MM.1S (cell line): Measurements from ENCODE around the gene ADK.

Experiments
- DNase-seq: peaks from one replicate; pipeline ENCODE4 v3.0.0-alpha.2; 2015
- H2AFZ ChIP-seq: fragments of 300-600 bp; sonication (generic); 2 replicates; pipeline ENCODE4 v1.6.0; 2016; ENCODE audit warnings: antibody characterized with exemption, low read length
- H3F3A ChIP-seq: fragments of 300-600 bp; sonication (generic); 2 replicates; pipeline ENCODE4 v1.6.1; 2016; ENCODE audit warnings: mild to moderate bottlenecking, antibody characterized with exemption, low read length, moderate library complexity, mixed read lengths; ENCODE audit not compliant: insufficient read depth
- H3K27ac ChIP-seq: fragments of 300-600 bp; sonication (generic); 2 replicates; pipeline ENCODE4 v1.5.1; 2016; ENCODE audit warnings: mild to moderate bottlenecking, low read length
- H3K27me3 ChIP-seq: fragments of 300-600 bp; sonication (generic); replicated peaks from 2 replicates; pipeline ENCODE4 v1.6.0; 2016; ENCODE audit warnings: low read length; ENCODE audit not compliant: insufficient read depth
- H3K36me3 ChIP-seq: fragments of 300-600 bp; sonication (generic); replicated peaks from 2 replicates; pipeline ENCODE4 v1.6.1; 2016; ENCODE audit warnings: mild to moderate bottlenecking, low read length, mixed read lengths; ENCODE audit not compliant: insufficient read depth
- H3K4me1 ChIP-seq: fragments of 300-600 bp; sonication (generic); 2 replicates; pipeline ENCODE4 v1.6.1; 2016; ENCODE audit warnings: low read length, mixed read lengths
- H3K4me2 ChIP-seq: fragments of 300-600 bp; sonication (generic); 2 replicates; pipeline ENCODE4 v1.6.0; 2016; ENCODE audit warnings: low read depth, low read length
- H3K4me3 ChIP-seq: fragments of 300-600 bp; sonication (generic); 2 replicates; pipeline ENCODE4 v1.5.1; 2016; ENCODE audit warnings: low read length, mixed read lengths
- H3K79me2 ChIP-seq: fragments of 300-600 bp; sonication (generic); 2 replicates; pipeline ENCODE4 v1.6.1; 2016; ENCODE audit warnings: mixed run types, low read length, mixed read lengths
- H3K9ac ChIP-seq: fragments of 300-600 bp; sonication (generic); 2 replicates; pipeline ENCODE4 v1.6.1; 2016; ENCODE audit warnings: low read length, mixed read lengths
- H3K9me2 ChIP-seq: fragments of 300-600 bp; sonication (generic); replicated peaks from 2 replicates; pipeline ENCODE4 v1.6.1; 2016; ENCODE audit warnings: mild to moderate bottlenecking, low read length, mixed read lengths; ENCODE audit not compliant: insufficient read depth
- H3K9me3 ChIP-seq: fragments of 300-600 bp; sonication (generic); replicated peaks from 2 replicates; pipeline ENCODE4 v1.6.1; 2016; ENCODE audit warnings: mild to moderate bottlenecking, low read length, mixed read lengths; ENCODE audit not compliant: insufficient read depth
- H4K20me1 ChIP-seq: fragments of 300-600 bp; sonication (generic); 2 replicates; pipeline ENCODE4 v1.6.1; 2016; ENCODE audit warnings: mild to moderate bottlenecking, low read length, moderate library complexity, mixed read lengths; ENCODE audit not compliant: insufficient read depth
- CTCF ChIP-seq: fragments of 300-600 bp; sonication (generic); IDR thresholded peaks from 2 replicates; pipeline ENCODE4 v1.5.1; 2016; ENCODE audit warnings: antibody characterized with exemption, low read length, mixed read lengths
- EZH2 ChIP-seq: fragments of 300-600 bp; sonication (generic); optimal IDR thresholded peaks from 2 replicates; pipeline ENCODE3; 2017; ENCODE audit warnings: low read depth, mild to moderate bottlenecking, antibody characterized with exemption, low read length, mixed read lengths
- EZH2phosphoT487 ChIP-seq: fragments of 300-600 bp; sonication (generic); IDR thresholded peaks from 2 replicates; pipeline ENCODE4 v1.6.1; 2018; ENCODE audit warnings: antibody characterized with exemption, low read length

The ADK gene

GRCh38 chr10:74746813-74747212 lies 595.8 kb downstream of the ADK start:
- no peak for DNase-seq
- no peaks in the 10 kb centered on the region for H3K79me2 ChIP-seq
- H3K4me1 ChIP-seq: no peaks in the 10 kb centered on the region
- TF ChIP-seq EZH2phosphoT487: no peak
- no peak for TF ChIP-seq CTCF
- no peak for TF ChIP-seq EZH2
- H3K4me3 ChIP-seq: no peak overlapping the region
- H3K27me3 ChIP-seq: no peaks in the 10 kb centered on the region
- H3K9me3 ChIP-seq: no peaks in the 10 kb centered on the region
- no peak overlapping the region for H3K4me2 ChIP-seq
- no peaks in the 10 kb centered on the region for H3F3A ChIP-seq
- no peaks in the 10 kb centered on the region for H3K36me3 ChIP-seq
- H3K9me2 ChIP-seq: no peaks in the 10 kb centered on the region
- no peak overlapping the region for H3K9ac ChIP-seq
- no peaks in the 10 kb centered on the region for H4K20me1 ChIP-seq
- no peak overlapping the region for H2AFZ ChIP-seq
- H3K27ac ChIP-seq: no peak overlapping the region

GRCh38 chr10:74748468-74749031 lies 597.5 kb downstream of the ADK start:
- Histone ChIP-seq H3K4me2 (no peak overlapping the region), H3K79me2 (no peaks in the 10 kb centered on the region), H3K4me1 (no peaks in the 10 kb centered on the region), H3F3A (no peaks in the 10 kb centered on the region), H3K9me3 (no peaks in the 10 kb centered on the region), H4K20me1 (no peaks in the 10 kb centered on the region), H2AFZ (no peak overlapping the region), H3K9me2 (no peaks in the 10 kb centered on the region), H3K27me3 (no peaks in the 10 kb centered on the region), H3K4me3 (no peak overlapping the region), H3K36me3 (no peaks in the 10 kb centered on the region), H3K9ac (no peak overlapping the region), H3K27ac (no peak overlapping the region)
- no peak for DNase-seq
- TF ChIP-seq EZH2 (no peak), EZH2phosphoT487 (no peak)

GRCh38 chr10:74750848-74751274 lies 599.8 kb downstream of the ADK start:
- no peaks in the 10 kb centered on the region for H3K9me2 ChIP-seq
- no peaks in the 10 kb centered on the region for H3K27me3 ChIP-seq
- H3K4me2 ChIP-seq: peak overlapping the region; percentile 15; the same call in 1 of the 2 replicates
- no peaks in the 10 kb centered on the region for H3K79me2 ChIP-seq
- no peaks in the 10 kb centered on the region for H4K20me1 ChIP-seq
- H3K4me3 ChIP-seq: 0 out of 2 replicates have a peak overlapping the region, but pooled peaks have one; percentile 10
- peak; percentile 47 for DNase-seq
- H3K4me1 ChIP-seq: no peaks in the 10 kb centered on the region
- 0 out of 2 replicates have a peak overlapping the region, but pooled peaks have one; percentile 14 for H2AFZ ChIP-seq
- no peaks in the 10 kb centered on the region for H3K9me3 ChIP-seq
- H3K36me3 ChIP-seq: no peaks in the 10 kb centered on the region
- no peak overlapping the region for H3K27ac ChIP-seq
- TF ChIP-seq CTCF (peak; percentile 50), EZH2phosphoT487 (no peak), EZH2 (no peak)
- no peak overlapping the region for H3K9ac ChIP-seq
- no peaks in the 10 kb centered on the region for H3F3A ChIP-seq

- H3K27me3 ChIP-seq: no peaks in the 10 kb centered on the region
- TF ChIP-seq CTCF: no peak
- no peak for DNase-seq
- H2AFZ ChIP-seq: no peak overlapping the region
- H3K79me2 ChIP-seq: no peaks in the 10 kb centered on the region
- H3K27ac ChIP-seq: no peak overlapping the region
- no peaks in the 10 kb centered on the region for H3F3A ChIP-seq
- H3K4me2 ChIP-seq: no peak overlapping the region
- H4K20me1 ChIP-seq: no peaks in the 10 kb centered on the region
- H3K36me3 ChIP-seq: no peaks in the 10 kb centered on the region
- H3K9me2 ChIP-seq: no peaks in the 10 kb centered on the region
- H3K9me3 ChIP-seq: no peaks in the 10 kb centered on the region
- H3K4me3 ChIP-seq: no peak overlapping the region
- no peak overlapping the region for H3K9ac ChIP-seq
- H3K4me1 ChIP-seq: no peaks in the 10 kb centered on the region
Observed at GRCh38 chr10:74752371-74753040, 601.5 kb downstream of the ADK start.
